Measurements from ENCODE around the gene PRKAR2A. TPM values are rescaled to one million over a fixed set of nuclear protein-coding genes. Genes with fewer than 3 reads are reported as not detected.
"Not testable (repeated sequence)": the region's sequence is repeated elsewhere in the genome, so short reads cannot be mapped to it uniquely, and the experiment has no call there.

The PRKAR2A gene
- total and polyA plus RNA-seq, 11 donors: 10.6 to 71.6 (median 42.8) TPM

DNA sequence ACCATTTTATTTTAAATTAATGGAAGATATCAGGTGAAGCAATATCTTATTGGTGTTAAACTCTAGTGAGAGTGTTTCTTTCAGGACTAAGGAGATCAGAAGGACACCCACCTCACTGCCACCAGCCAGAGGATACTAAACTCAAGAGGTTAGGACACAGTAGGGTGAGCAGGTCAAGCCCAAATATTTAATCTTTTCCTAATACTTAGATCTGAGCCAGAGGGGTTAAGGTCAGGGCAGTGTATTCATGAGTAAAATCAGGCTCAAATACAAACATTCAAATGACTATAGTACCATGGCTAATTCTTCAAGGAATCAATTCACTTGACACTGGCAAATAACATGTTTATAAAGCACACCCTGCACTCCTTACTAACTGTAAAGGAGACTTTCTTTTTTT is 65.6 kb downstream of the PRKAR2A start:
- DNase-seq (no peak), ATAC-seq (no peak)
- Histone ChIP-seq H3K27me3 (no peaks in the 10 kb centered on the region), H3K36me3 (peaks cover 0 to 96% (median 64%) of the 10 kb centered on the region in 9 donors), H3K4me1 (no peaks in the 10 kb centered on the region), H3K27ac (no peak overlapping the region), H3K9me3 (no peaks in the 10 kb centered on the region), H3K4me3 (no peak overlapping the region)
- intact Hi-C loops (cut with DNase I): no loop called here
- TF ChIP-seq POLR2A (IDR thresholded peaks at IDR 0.05): no peak
- TF ChIP-seq, protein P1, sequence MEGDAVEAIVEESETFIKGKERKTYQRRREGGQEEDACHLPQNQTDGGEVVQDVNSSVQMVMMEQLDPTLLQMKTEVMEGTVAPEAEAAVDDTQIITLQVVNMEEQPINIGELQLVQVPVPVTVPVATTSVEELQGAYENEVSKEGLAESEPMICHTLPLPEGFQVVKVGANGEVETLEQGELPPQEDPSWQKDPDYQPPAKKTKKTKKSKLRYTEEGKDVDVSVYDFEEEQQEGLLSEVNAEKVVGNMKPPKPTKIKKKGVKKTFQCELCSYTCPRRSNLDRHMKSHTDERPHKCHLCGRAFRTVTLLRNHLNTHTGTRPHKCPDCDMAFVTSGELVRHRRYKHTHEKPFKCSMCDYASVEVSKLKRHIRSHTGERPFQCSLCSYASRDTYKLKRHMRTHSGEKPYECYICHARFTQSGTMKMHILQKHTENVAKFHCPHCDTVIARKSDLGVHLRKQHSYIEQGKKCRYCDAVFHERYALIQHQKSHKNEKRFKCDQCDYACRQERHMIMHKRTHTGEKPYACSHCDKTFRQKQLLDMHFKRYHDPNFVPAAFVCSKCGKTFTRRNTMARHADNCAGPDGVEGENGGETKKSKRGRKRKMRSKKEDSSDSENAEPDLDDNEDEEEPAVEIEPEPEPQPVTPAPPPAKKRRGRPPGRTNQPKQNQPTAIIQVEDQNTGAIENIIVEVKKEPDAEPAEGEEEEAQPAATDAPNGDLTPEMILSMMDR (IDR thresholded peaks at IDR 0.05): no peak

DNA sequence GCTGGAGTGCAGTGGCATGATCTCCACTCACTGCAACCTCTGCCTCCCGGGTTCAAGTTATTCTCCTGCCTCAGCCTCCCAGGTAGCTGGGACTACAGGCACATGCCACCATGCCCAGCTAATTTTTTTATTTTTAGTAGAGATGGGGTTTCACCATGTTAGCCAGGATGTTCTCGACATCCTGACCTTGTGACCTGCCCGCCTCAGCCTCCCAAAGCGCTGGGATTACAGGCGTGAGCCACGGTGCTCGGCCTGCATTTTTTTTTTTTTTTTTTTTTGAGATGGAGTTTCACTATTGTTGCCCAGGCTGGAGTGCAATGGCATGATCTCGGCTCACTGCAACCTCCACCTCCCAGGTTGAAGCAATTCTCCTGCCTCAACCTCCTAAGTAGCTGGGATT is 69.1 kb downstream of the PRKAR2A start:
- H3K36me3 ChIP-seq: peaks cover 0 to 94% (median 53%) of the 10 kb centered on the region in 9 donors
- H3K4me3 ChIP-seq; H3K4me1 ChIP-seq; DNase-seq; intact Hi-C loops (cut with DNase I); H3K9me3 ChIP-seq; ATAC-seq; H3K27ac ChIP-seq; H3K27me3 ChIP-seq: not testable (repeated sequence)
- 89 to 96% (median 95%) methylated on average over 8 of the region's 8 CpGs for WGBS, 4 donors

DNA sequence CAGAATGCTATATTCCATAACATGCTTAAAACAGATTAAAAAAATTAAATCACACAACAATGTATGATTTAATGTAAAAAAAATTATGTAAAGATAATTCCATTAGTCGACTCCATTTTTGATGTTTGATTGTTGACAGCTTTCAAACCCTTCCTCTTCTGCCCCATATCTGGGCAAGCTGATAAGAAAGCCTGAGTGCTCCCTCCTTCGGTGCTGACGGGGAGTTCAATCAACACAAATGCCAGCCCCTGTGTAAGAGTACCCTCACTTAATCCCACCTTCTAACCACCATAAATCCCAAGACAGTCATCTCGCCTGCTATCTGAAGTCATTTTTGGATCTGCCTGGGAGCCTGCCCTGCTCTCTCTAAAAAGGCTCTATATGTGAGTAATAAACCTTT is 70.8 kb downstream of the PRKAR2A start:
- Histone ChIP-seq H3K27ac (no peak overlapping the region), H3K9me3 (no peaks in the 10 kb centered on the region), H3K27me3 (no peaks in the 10 kb centered on the region), H3K4me1 (no peaks in the 10 kb centered on the region), H3K4me3 (no peak overlapping the region), H3K36me3 (peaks cover 0 to 94% (median 51%) of the 10 kb centered on the region in 9 donors)
- DNase-seq: no peak
- intact Hi-C loops (cut with DNase I): no loop called here
- WGBS, 4 donors: 53 to 64% (median 60%) methylated on average over 4 of the region's 4 CpGs
- ATAC-seq: no peak
- no peak for TF ChIP-seq POLR2A (IDR thresholded peaks at IDR 0.05)
- TF ChIP-seq, protein P1 (IDR thresholded peaks at IDR 0.05): no peak

DNA sequence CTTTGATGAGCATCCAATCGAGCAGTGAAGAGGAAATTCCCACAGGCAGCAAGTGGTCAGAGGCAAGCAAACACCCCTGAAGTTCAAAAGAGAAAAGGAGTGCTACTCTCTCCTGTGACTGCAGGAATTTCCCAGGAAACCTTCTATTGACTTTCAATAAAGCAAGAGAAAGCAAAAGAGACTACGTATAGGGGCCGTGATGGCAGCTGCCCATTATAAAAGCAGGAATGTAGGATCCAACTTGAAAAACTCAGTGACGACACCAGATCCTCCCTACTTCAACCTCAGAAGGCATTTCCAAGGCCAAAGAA is 77.5 kb downstream of the PRKAR2A start:
- DNase-seq: no peak
- peak overlapping the region in 1 of 12 donors; percentile 39 for H3K27ac ChIP-seq
- H3K4me3 ChIP-seq: no peak overlapping the region
- ATAC-seq: no peak
- TF ChIP-seq, protein P1 (IDR thresholded peaks at IDR 0.05): no peak
- TF ChIP-seq POLR2A (IDR thresholded peaks at IDR 0.05): no peak
- no peaks in the 10 kb centered on the region for H3K9me3 ChIP-seq
- peaks cover 0 to 5% (median 0%) of the 10 kb centered on the region in 12 donors for H3K4me1 ChIP-seq
- peaks cover 0 to 95% (median 54%) of the 10 kb centered on the region in 9 donors for H3K36me3 ChIP-seq
- 86 to 95% (median 89%) methylated on average over 4 of the region's 4 CpGs for WGBS, 4 donors
- intact Hi-C loops (cut with DNase I): no loop called here
- H3K27me3 ChIP-seq: no peaks in the 10 kb centered on the region

DNA sequence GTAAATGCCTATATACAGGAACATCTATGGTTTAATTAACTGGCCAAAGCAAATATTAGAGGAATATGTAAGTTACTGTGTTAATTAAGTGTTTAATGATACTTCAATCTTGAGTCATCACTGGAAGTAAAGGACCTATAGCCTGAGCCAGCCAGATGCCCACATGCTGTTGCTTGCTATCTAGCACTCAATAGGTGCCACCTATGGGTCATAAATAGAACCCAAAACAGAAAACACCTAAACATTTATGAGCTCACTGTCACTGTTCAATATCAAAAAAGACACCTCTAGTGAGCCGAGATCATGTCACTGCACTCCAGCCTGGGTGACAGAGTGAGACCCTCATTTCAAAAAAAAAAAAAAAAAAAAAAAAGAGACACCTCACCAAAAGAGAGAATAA is 82.3 kb downstream of the PRKAR2A start:
- H3K27ac ChIP-seq: no peak overlapping the region
- intact Hi-C loops (cut with DNase I): no loop called here
- peaks cover 0 to 5% (median 0%) of the 10 kb centered on the region in 12 donors for H3K4me1 ChIP-seq
- no peaks in the 10 kb centered on the region for H3K27me3 ChIP-seq
- no peak for DNase-seq
- TF ChIP-seq POLR2A (IDR thresholded peaks at IDR 0.05): no peak
- TF ChIP-seq, protein P1 (IDR thresholded peaks at IDR 0.05): peak in 6 of 12 donors; percentile 15 to 26 (median 20)
- WGBS, 4 donors: 69 to 84% (median 79%) methylated on average over 1 of the region's 1 CpG
- no peaks in the 10 kb centered on the region for H3K9me3 ChIP-seq
- no peak overlapping the region for H3K4me3 ChIP-seq
- H3K36me3 ChIP-seq: peaks cover 0 to 94% (median 54%) of the 10 kb centered on the region in 9 donors
- no peak for ATAC-seq
